ENCODE measurements around the gene SGF29.

- TF ChIP-seq, protein P1, sequence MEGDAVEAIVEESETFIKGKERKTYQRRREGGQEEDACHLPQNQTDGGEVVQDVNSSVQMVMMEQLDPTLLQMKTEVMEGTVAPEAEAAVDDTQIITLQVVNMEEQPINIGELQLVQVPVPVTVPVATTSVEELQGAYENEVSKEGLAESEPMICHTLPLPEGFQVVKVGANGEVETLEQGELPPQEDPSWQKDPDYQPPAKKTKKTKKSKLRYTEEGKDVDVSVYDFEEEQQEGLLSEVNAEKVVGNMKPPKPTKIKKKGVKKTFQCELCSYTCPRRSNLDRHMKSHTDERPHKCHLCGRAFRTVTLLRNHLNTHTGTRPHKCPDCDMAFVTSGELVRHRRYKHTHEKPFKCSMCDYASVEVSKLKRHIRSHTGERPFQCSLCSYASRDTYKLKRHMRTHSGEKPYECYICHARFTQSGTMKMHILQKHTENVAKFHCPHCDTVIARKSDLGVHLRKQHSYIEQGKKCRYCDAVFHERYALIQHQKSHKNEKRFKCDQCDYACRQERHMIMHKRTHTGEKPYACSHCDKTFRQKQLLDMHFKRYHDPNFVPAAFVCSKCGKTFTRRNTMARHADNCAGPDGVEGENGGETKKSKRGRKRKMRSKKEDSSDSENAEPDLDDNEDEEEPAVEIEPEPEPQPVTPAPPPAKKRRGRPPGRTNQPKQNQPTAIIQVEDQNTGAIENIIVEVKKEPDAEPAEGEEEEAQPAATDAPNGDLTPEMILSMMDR (conservative IDR thresholded peaks at IDR 0.05 in 1 of 2, IDR thresholded peaks at IDR 0.05 in 1 of 2; ENCODE audit: low read depth in 1 of 2, low read length in 2 of 2), result no peak
- TF ChIP-seq EZH2 (IDR thresholded peaks at IDR 0.05; ENCODE audit: low read length, missing control alignments), result no peak
These were observed 8.5 kb downstream of the SGF29 start for GRCh38 chr16:28562199-28562598.
